Bronchial epithelial cell (primary cell): ENCODE measurements around the gene WDR76. TPM values are rescaled to one million over a fixed set of nuclear protein-coding genes. Genes with fewer than 3 reads are reported as not detected.

Experiments
- DNase-seq: peaks from one replicate; pipeline ENCODE4 v3.0.0-alpha.2; 2010; ENCODE audit warnings: low read depth
- FAIRE-seq: peaks from 2 replicates; lab custom pipeline; 2011; peaks lifted over from hg19 to GRCh38; lab: Jason Lieb, UNC
- H3K27me3 ChIP-seq: 2 replicates; pipeline ENCODE4 v1.5.1; 2011; ENCODE audit warnings: low read length; ENCODE audit not compliant: control insufficient read depth, insufficient read depth
- H3K36me3 ChIP-seq: 2 replicates; pipeline ENCODE4 v1.5.1; 2011; ENCODE audit warnings: low read length; ENCODE audit not compliant: control insufficient read depth, insufficient read depth
- H3K4me3 ChIP-seq: 2 replicates; pipeline ENCODE4 v1.5.1; 2011; ENCODE audit warnings: mild to moderate bottlenecking, low read depth, low read length, control low read depth
- total RNA-seq: library from RNA; depleted of rRNA; stranded (reverse); fragments of >200 nt; gene quantifications from 2 replicates; pipeline ENCODE4 v1.2.1, GENCODE V29; 2014
- TF ChIP-seq, protein P1 (sequence below): IDR thresholded peaks from 2 replicates; pipeline ENCODE4 v1.5.1; 2011; ENCODE audit warnings: mild to moderate bottlenecking, moderate library complexity, low read length, control low read depth, inconsistent platforms; ENCODE audit not compliant: insufficient read depth, severe bottlenecking

WDR76 gene
- total RNA-seq, 1 donor from 2014 or later, result 2.1 TPM

DNA sequence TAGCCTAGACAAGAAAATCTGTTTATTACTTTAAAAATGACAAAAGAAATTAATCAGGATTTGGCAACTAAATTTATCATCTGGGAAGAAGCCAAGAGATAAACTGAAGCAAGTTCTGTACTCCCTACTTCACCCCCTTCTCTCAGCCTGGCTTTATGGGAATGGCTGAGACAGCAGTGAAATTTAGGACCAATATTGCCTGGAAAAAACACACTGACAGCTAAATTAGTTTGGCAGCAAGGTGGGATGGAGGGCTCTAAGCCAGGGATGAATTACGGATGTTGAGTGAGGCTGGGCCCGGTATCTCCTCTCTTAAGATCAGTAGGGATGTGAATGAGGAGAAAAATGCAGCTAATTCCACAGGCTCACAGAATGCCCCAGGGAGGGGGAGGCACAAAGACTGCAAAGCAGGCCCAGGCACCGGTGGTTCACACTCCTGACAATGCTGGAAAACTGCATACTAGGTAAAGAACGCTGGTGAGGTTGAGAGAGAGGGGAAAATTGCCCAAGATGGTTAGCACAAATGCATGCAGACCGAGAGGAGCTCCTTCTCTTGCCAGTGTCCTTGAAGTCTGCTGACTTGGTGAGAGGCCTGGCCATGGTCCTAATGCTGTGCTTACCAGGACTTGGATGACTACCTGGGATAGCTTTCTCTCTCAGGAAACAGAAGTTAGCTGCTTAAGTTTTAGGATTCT lies 89.0 kb downstream of the WDR76 start:
- FAIRE-seq, result no peak
- H3K27me3 ChIP-seq, result no peaks in the 10 kb centered on the region
- TF ChIP-seq, protein P1, sequence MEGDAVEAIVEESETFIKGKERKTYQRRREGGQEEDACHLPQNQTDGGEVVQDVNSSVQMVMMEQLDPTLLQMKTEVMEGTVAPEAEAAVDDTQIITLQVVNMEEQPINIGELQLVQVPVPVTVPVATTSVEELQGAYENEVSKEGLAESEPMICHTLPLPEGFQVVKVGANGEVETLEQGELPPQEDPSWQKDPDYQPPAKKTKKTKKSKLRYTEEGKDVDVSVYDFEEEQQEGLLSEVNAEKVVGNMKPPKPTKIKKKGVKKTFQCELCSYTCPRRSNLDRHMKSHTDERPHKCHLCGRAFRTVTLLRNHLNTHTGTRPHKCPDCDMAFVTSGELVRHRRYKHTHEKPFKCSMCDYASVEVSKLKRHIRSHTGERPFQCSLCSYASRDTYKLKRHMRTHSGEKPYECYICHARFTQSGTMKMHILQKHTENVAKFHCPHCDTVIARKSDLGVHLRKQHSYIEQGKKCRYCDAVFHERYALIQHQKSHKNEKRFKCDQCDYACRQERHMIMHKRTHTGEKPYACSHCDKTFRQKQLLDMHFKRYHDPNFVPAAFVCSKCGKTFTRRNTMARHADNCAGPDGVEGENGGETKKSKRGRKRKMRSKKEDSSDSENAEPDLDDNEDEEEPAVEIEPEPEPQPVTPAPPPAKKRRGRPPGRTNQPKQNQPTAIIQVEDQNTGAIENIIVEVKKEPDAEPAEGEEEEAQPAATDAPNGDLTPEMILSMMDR, result no peak

DNA sequence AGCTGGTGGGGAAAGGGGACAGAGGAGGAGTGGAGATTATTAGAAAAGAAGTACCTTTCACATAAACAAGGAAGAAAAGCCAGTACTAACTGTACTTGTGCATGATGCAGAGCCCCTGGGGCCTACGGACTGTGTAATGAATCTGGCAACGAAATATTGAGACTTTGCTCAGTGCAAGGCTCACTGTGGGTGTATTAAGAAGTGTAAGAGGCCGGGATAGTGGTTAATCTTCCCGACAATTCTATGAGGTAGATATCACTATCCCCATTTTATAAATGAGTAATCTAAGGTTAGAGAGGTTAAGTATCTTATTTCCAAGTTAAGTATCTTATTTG lies 89.5 kb downstream of the WDR76 start:
- TF ChIP-seq, protein P1, result no peak
- H3K4me3 ChIP-seq, result no peak overlapping the region
- H3K27me3 ChIP-seq, result no peaks in the 10 kb centered on the region
- no peak for DNase-seq
- no peaks in the 10 kb centered on the region for H3K36me3 ChIP-seq
- FAIRE-seq, result no peak

More for the DNA sequence above, 89.0 kb downstream of the WDR76 start:
- Histone ChIP-seq H3K4me3 (no peak overlapping the region), H3K36me3 (no peaks in the 10 kb centered on the region)
- no peak for DNase-seq

Other genes with a start within 250 kb of the WDR76 start
- gene PPIP5K1, start 236.8 kb upstream of the WDR76 start, total RNA-seq, result 46.1 and 85.3 TPM in 2 replicates
- 19.0 and 43.7 TPM in 2 replicates for gene CKMT1B, start 233.0 kb upstream of the WDR76 start, total RNA-seq
- gene STRC, start 208.2 kb upstream of the WDR76 start, total RNA-seq, result 0.38 and 0.53 TPM in 2 replicates
- 4.7 TPM in 2 replicates for gene CATSPER2, start 178.2 kb upstream of the WDR76 start, total RNA-seq
- gene CKMT1A, start 133.1 kb upstream of the WDR76 start, total RNA-seq, result 15.3 and 38.8 TPM in 2 replicates
- 115 and 130 TPM in 2 replicates for gene PDIA3, start 80.6 kb upstream of the WDR76 start, total RNA-seq
- gene ELL3, start 50.0 kb upstream of the WDR76 start, total RNA-seq, result 20.2 and 23.2 TPM in 2 replicates
- 286 and 340 TPM in 2 replicates for gene SERF2, start 34.7 kb upstream of the WDR76 start, total RNA-seq
- 0.13 TPM in 1 of 2 replicates, not detected in the other for gene SERINC4, start 26.8 kb upstream of the WDR76 start, total RNA-seq
- gene HYPK, start 26.4 kb upstream of the WDR76 start, total RNA-seq, result 6.8 and 9.0 TPM in 2 replicates
- gene MFAP1, start 2.3 kb upstream of the WDR76 start, total RNA-seq, result 20.8 and 30.3 TPM in 2 replicates